GM18520 (cell line): ENCODE results near the gene NECTIN3.

Experiments
- ATAC-seq: cut with Tn5 transposase; IDR thresholded peaks from one replicate; pipeline ENCODE4 v1.9.1; 2021; ENCODE audit not compliant: unreplicated experiment

NECTIN3 gene

GRCh38 chr3:111071257-111072030 is at the start of gene NECTIN3:
TSS of gene NECTIN3 (plus strand) at chr3:111071816. CDS start at chr3:111072018, 202 bp downstream.
- ATAC-seq = peak; percentile 46

DNA sequence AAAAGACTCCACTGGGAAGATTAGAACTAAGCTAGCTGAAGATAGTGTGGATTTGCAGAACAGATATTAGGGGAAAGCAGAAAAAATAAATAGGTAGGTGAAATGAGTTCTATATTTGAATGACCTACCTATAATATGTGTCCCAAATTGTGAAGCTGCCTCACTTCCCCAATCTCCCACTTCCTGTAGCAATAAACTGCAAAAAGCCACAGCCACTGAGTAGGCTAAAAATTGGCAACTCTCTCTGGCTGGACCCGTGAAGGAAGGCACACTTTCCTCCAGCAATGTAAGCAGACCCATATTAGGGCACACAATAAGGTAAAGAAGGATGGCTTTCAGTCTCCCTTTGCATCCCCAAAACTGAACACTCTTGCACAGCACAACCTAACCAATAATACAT is 43.7 kb upstream of the NECTIN3 start:
- no peak for ATAC-seq

DNA sequence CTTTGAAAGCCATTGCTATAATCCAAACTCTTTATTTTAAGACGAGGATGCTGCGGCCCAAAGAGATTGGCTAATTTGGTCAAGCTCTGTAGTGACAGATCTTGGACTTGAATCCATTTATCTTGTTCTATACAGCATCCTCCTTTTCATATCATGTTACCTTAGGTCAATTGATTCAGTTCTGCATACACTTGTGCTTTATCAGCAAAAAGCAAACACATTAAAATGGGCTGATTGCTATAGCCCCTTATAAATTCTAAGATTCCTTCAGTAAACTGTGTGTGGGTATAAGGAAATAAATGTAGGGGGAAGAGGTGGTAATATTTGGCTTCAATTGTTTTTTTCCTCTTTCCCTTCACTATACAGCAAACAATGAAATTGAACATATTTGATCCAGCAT is 40.1 kb upstream of the NECTIN3 start:
- ATAC-seq = no peak

- ATAC-seq = no peak
These were observed 38.9 kb upstream of the NECTIN3 start for GRCh38 chr3:111032677-111033076.

GRCh38 chr3:111033470-111034050 is 38.1 kb upstream of the NECTIN3 start:
- ATAC-seq = no peak

- no peak for ATAC-seq
These were observed 36.3 kb upstream of the NECTIN3 start for GRCh38 chr3:111035316-111035715.

DNA sequence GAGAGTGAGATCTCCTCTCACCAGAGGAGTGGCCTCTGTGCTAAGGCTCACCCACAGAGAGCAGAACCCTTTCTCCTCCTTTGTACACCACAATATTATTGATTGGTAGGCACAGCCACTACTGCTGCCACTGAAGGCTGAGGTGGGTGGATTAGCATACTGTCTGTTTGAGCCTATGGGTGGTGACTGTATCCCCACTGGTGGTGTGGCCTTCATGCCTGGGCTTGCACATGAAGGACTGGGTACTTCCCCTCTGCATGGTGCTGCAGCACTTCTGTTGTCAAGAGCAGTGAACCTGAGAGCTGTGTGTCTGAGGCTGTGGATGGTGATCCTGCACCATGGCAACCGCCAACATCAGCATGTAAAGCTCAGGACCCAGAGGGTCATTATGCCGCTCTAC is 35.7 kb upstream of the NECTIN3 start:
- peak; percentile 84 for ATAC-seq

DNA sequence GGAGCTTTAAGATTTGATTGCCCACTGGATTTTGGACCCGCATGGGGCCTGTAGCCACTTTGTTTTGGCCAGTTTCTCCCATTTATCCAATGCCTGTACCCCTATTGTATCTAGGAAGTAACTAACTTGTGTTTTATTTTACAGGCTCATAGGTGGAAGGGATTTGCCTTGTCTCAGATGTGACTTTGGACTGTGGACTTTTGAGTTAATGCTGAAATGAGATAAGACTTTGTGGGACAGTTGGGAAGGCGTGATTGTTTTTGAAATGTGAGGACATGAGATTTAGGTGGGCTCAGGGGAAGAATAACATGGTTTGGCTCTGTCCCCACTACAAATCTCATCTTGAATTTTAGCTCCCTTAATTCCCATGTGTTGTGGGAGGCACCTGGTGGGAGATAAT is 30.7 kb upstream of the NECTIN3 start:
- no peak for ATAC-seq

DNA sequence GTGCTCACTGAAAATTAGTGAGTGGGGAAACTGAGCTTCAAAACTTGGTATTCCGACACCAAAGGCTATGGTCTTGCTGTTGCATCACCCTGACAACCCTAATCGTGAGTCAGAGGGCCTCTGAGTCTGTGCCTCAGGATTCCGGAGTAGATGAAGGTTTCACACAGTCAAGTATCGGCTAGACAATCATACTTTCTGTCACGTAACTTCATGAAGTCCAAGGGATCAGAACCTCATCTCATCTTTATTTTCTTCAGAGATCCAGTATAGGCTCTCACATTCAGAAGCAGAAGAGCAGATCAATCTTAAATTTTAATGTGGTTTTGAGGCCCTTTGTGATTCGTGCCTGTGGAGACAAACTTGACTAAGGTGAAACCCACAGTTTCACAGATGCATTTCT is 26.1 kb upstream of the NECTIN3 start:
- no peak for ATAC-seq

DNA sequence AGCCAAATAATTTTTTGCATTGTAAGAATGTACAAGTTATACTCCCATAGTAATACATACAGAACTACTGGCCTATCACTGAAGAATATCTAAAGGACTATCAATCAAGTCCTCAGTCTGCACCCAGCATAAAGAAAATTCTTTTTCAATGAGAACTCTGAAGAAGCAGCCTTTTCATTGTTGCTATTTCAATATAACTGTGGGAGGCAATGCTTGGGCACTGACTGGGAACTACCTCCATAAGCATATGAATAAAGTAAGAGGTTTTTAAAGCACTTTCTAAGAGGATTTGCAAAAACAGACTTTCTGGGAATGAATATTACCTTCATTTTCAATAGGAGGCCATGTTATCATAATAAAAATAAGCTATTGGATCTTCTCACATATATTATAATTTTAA is 24.6 kb upstream of the NECTIN3 start:
- no peak for ATAC-seq

DNA sequence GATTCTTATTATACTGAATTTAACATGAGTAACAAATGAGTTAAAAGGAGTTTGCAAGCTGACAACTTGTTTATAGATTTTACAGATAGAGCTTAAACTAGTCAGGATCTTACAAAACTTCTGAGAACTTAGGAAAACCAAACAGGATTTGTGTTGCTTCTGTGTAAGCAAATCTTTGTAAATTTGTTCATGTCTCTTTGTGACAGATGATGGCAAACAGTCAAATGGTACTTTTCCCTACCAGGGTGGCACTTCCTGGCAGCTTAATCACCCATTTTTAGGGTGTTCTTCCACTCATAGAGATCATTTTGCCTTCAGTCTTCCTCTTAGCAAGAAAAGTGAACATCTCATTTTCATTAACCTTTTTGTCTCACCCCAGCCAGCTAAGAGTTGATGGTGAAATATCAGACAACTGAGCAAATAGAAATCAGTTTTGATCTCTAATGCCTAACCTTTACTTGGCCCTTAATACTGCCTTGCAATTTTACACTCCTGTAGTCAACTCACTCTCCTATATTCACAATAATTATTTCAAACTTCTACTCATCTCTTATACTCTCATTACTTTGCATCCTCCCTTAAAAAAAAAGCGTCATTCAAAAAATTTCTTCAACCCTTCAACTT is 23.7 kb upstream of the NECTIN3 start:
- ATAC-seq = no peak

- ATAC-seq = peak; percentile 84
These were observed 20.3 kb upstream of the NECTIN3 start for GRCh38 chr3:111051354-111051753.

GRCh38 chr3:111068574-111068973 is 3.0 kb upstream of the NECTIN3 start:
- no peak for ATAC-seq

DNA sequence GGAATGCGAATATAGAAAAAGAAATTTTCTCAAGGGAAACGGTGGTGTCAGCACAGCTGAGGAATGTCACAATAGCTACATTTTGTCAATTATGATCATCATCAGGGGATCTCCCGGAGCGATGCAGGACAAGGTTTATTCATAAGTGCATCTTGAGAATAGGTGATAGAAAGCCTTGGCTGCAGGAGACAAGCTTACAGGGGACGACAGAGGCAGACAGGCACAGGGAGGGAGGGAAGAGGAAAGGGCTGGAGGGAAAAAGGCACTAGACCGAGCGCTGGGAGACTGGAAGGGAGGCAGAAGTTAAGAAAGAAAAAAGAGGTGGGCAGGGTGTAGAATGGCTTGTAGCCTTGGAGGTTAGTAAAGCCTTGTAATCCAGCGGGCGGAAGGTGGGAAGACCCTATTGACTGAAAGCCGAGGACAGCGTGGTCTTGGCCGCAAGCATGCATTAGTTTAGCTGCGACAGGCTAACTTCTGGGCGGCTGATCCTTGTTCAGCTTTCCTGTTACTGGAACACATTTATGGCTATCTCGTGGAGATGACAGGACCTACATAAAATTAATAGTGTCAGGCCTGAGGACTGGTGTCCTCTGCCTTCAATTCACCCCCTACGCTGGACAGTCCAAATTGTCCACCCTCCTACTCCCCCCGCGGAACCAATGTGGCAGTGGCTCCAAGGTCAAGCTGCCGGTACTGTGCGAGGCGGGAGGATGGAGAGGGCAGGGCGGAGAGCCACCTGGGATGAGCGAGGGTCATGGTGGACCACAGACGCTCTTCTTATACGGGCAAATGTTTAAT is 1.4 kb upstream of the NECTIN3 start:
- ATAC-seq = no peak

DNA sequence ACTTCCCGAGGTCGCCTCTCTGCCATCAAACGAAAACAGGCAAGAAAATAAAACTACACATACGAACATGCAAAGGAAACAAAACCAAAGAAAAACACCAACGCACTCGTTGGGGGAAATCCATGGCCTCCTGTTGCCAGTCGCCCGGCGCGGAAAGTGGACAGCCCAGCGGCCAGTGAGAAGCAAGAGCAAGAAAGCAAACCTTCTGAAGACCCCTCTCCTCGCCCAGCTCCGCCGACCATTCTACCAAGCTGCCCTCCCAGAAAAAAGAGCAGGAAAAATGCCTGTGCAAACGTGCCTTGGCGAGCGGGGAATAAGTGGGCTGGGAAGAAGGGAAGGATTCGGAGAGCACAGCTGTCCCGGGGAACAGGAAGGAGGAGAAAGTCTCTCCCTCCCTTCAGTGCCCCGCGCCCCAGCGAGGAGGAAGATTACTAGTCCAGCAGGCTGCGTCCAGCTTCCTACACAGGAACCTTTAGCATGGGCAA is 802 bp upstream of the NECTIN3 start:
- no peak for ATAC-seq

DNA sequence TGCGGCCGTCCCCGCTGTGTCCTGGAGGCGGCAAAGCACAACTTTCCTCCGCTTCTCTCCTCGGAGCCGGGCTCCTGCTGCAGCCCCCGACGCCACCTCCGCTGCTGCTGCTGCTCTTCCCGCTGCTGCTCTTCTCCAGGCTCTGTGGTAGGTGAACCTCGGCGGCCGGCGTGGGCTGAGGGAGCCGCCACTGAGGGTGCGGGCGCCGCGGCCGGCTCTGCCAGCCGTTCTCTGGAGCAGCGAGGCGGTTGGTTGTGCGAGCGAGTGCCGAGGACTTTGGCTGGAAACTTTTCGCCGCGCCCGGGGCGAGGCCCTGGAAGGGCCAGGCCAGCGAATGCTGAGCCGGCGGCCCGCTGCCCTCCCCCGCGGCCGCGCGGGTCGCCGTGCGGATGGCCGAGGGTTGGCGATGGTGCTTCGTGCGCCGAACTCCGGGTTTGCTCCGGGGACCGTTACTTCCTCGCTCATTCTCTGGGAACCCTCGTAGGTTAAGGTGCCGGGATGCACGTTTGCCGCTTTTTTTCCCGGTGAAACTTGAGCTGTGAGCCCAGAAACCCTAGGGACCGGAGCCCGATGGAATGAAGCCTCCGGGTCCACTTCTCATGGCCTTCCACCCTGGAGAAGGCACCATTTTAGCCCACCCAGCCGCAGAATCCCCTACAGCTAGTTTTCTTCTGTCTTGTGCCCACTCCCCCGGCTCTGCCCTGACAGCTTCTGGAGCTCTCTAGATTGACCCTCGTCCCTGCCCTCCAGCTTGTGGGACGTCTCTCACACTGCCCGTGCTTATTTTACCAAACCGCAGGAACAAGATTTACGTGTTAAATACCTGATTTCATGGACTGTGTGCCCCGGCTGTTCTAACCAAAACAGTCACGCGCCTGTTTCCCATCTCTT is 660 bp downstream of the NECTIN3 start:
- peak; percentile 12 for ATAC-seq

GRCh38 chr3:111073218-111073617 is 1.6 kb downstream of the NECTIN3 start:
- no peak for ATAC-seq

GRCh38 chr3:111076732-111077131 is 5.1 kb downstream of the NECTIN3 start:
- ATAC-seq = no peak

- no peak for ATAC-seq
These were observed 5.8 kb downstream of the NECTIN3 start for GRCh38 chr3:111077369-111077768.

DNA sequence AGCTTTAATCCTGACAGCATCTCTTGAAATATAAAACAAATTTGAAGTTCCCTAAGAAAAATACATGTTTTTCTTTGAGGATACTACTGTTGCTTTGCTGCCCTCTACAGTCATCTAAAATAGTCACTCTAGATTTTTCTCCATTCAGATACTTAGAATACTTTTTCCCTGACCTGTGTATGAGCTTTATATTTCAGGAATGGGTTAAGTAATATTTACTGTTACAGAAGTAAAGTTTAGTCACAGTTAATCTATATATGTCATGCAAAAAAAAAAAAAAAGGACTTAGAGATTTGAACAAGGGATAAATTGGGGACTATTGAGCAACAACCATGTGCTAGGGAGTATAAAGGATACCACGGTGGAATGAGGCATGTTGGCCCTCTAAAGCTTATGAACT is 8.8 kb downstream of the NECTIN3 start:
- no peak for ATAC-seq
